Activated CD4-positive, alpha-beta T cell treated with anti-CD3 and anti-CD28 coated beads, Interleukin-10, Interleukin-2, amounts not matched to agents 100 ng/mL and 50 ng/mL, durations not matched to agents 16 hours and 8 hours (primary cell): ENCODE data around the gene NLRP5.
"Not testable (repeated sequence)": the region's sequence is repeated elsewhere in the genome, so short reads cannot be mapped to it uniquely, and the experiment has no call there.

ENCODE experiments used
- DNase-seq: peaks from one replicate; pipeline ENCODE4 v3.0.0-alpha.2; 2020

Gene NLRP5

GRCh38 chr19:56099638-56100539, 113.3 kb downstream of the NLRP5 start:
- no peak for DNase-seq

DNA sequence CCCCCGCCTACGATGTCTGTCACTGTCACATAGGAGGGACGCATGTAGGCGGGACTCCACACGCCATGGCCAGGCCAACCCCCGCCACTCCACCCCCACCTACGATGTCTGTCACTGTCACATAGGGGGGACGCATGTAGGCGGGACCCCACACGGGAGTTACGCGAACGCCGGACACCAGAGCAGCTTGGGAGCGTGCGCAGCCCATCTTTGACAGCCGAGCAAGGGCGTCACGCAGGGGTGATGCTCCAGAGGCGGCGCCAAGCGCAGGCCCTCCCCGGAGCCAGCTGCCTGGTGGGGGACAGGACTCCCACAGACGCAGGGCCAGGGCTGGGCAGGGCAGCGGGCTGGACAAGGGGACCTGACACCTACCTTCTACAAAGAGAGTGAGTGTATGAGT, 114.5 kb downstream of the NLRP5 start:
- DNase-seq = no peak

DNA sequence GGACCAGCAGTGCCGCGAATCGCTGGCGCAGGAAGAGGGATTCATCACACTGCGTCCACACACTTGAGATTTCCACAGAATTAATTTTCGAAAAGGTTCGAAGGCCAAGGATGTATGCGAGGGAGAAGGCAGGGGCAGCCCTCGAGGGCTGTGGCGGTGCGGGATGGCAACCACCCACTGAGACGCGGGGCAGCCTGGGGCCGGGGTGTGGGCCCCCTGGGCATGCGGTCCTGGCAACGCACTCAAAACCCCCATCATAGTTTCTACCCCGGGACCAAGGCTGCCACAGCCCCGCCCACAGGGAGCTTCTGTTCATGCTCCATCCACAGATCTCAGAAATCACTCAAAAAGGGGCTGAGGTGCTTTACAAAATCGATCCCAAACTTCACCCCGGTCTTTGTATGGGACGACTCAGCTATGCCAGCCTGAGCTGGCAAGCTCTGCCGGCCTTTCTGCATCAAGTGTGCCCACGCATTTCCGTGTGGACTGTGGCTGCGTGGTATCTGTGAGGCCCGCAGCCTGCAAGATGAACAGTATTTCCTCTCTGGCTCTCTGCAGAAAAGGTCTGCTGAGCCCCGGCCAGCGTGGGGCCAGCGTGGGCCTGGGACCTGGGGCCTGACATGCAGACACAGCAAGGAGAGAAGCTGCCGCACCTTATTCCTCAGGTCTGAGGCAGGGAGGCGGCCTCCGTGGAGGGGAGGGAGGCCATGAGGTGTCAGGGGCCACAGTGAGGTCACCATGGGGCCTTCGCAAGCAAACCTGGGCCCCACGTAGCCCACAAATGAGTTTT, 115.4 kb downstream of the NLRP5 start:
- no peak for DNase-seq

- no peak for DNase-seq
Measured at GRCh38 chr19:56103027-56103614, 116.5 kb downstream of the NLRP5 start.

DNA sequence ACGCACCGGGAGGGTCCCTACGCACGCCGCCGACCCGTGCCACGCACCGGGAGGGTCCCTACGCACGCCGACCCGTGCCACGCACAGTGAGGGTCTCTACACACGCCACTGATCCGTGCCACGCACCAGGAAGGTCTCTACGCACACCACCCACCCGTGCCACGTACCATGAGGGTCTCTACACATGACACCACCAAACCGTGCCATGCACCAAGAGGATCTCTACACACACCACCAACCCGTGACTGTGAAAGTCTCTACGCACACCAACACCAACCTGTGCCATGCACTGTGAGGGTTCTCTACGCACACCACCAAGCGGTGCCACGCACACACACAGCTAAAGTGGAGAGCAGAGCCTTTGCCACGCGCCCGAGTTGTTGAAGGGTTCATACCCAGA, 117.8 kb downstream of the NLRP5 start:
- DNase-seq = no peak

DNA sequence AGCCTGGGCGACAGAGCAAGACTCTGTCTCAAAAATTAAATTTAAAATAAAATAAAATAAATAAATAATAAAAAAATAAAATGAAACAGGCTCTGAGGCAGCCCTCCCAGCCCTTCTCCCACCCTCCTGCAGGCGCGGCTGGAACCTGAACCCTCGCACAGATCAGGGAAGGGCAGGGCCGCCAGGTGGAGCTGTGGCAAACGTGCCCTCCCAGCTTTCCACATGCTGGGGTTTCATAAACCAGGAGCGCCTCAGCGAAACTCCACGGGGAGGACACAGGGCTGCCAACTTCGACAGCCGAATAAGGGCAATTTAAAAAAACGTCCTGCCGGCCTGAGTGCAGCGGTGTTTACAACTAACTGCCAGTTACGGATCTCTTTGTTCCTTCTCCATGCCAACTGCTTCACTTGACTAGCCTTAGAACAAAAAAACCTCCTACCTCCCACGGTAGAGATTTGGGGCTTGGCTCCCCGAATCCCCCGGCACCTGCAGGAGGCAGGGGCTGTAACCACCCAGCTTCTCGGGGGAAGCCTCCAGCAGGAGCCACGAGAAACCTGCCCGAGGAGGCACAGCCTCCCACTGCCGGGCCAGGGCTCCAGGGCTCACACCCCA, 118.6 kb downstream of the NLRP5 start:
- peak; percentile 39 for DNase-seq

DNA sequence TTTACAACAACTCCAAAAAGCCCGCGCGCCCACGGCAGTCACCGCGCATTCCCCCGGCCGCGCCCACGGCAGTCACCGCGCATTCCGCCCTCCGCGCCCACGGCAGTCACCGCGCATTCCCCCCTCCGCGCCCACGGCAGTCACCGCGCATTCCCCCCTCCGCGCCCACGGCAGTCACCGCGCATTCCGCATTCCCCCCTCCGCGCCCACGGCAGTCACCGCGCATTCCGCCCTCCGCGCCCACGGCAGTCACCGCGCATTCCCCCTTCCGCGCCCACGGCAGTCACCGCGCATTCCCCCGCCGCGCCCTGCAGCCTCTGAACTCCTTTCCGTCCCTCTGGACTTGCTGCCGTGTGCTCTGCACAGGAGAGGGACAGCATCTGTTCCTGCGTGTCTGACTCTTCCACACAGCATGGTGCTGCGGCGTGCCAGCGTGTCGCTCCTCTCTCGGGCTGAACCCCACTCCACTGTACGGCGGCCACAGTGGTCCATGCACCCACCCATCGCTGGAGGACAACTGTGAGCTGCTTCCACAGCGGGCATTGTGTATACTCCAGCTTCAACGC, 119.3 kb downstream of the NLRP5 start:
- not testable (repeated sequence) for DNase-seq

DNA sequence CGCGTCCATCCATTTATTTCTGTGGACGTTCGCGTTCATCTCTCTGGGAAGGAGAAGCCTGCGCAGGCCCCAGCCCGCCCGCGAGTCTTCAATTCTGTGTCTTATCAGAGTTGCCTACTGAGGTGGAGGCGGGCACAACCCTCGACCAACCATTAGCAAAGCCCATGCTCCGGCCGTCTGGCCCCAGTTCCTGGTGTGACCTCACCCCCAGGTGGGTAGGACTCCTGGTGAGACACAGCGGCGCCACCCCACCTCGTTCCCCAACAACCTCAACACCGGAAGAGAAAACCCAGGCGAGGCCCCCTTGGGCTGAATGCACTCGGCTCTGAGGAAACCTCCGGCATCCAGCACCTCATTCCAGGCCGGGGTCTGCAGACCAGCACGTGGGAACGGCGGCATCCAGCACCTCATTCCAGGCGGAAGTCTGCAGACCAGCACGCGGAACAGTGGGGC, 119.8 kb downstream of the NLRP5 start:
- no peak for DNase-seq

- no peak for DNase-seq
Measured at GRCh38 chr19:56106993-56107392, 120.4 kb downstream of the NLRP5 start.

GRCh38 chr19:56107626-56108351, 121.2 kb downstream of the NLRP5 start:
- no peak for DNase-seq

DNA sequence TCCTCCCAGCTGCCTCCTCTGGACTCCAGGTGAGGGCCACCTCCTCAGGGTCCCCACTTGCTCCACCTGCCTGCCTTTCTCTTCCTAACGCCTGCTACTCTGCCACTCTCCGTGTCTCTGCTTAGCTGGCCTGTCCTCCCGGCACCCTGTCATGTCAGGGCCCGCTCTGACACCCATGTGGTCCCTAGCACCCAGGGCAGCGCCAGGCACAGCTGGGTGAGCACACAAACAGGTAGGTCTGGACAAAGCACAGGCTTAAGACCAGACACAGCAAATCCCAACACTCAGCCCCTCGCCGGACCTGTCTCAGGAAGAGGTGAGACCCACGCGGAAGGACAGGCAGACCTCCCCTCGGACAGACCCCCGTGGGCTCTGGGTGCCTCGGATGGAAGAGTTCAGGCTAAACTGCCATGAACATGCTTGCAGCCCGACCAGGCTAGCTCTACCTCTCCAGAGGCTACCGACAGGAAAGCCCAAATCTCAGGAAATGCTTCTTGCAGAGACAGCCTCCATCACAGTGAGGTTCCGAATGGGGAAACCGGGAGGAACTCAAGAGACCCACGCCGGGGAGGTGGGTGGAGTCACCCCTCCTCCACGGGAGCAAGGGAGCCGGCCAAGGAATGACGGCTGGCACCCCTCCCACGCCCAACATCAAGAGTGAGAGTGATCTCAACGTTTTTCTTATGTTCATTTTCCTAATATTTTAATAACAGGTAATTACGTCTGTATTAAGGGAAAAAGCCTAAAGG, 122.0 kb downstream of the NLRP5 start:
- no peak for DNase-seq

DNA sequence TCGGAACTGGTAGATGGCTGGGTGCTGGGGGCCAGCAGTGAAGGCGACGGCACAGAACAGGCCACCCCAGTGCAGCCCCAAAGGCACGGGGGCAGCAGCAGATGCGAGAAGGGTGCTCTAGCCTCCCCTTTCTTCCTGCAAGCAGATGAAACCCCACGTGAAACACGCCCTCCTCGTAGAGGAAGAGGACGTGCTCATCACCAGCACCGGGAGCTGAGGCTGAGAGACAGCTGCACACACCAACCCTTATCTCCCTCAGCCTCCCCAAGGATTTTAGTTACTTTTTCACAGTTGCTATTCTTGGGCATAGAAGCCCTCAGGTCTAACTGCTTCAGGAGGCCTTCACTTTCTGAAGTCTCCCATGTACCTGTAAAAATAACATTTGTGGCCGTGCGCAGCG, 122.7 kb downstream of the NLRP5 start:
- no peak for DNase-seq

DNA sequence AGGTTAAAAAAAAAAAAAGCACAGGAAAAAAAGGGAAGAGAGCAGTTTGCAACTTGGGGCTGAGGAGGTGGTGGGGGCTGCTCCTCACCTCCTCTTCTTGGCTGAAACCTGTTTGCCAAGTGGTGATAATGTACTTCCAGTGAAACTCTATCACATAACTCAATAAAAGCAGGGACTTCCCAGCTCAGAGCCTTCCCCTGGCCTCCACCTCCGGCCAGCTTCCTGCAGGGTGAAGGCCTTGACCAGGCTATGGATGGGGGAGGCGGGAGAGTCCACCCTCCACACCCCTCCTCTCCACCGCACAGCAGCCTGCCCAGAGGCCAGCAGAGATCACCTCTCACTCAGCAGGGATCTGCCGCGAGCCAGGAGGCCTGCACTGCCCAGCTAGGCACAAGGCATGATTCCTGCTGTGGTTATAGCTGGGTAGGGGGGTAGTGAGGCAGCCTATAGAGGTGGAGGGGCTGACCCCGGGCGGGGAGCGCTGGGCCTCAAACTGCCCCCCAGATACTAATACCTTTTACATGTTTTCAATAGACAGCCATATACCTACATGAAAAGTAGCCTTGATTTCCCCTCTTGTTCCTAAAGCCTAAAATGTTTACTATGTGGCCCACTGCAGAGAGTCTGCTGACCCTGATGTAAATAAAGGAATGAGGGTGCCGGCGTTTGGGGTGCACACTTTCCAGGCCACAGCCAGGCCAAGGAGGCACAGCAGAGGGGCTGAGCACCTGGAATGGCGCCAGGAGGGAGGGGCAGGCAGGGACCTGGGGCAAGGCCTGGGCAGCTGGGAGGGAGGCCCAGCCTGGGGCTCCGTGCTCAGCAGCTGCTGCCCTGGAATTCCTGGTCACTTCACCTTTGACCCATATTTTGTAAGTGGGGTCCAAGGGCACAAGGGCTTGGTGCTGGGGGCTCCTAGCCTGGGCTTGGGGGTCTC, 124.2 kb downstream of the NLRP5 start:
- DNase-seq = no peak
